ENCODE measurements around the gene ZNF850.
"Not testable (repeated sequence)": the region's sequence is repeated elsewhere in the genome, so short reads cannot be mapped to it uniquely, and the experiment has no call there.

Gene ZNF850

DNA sequence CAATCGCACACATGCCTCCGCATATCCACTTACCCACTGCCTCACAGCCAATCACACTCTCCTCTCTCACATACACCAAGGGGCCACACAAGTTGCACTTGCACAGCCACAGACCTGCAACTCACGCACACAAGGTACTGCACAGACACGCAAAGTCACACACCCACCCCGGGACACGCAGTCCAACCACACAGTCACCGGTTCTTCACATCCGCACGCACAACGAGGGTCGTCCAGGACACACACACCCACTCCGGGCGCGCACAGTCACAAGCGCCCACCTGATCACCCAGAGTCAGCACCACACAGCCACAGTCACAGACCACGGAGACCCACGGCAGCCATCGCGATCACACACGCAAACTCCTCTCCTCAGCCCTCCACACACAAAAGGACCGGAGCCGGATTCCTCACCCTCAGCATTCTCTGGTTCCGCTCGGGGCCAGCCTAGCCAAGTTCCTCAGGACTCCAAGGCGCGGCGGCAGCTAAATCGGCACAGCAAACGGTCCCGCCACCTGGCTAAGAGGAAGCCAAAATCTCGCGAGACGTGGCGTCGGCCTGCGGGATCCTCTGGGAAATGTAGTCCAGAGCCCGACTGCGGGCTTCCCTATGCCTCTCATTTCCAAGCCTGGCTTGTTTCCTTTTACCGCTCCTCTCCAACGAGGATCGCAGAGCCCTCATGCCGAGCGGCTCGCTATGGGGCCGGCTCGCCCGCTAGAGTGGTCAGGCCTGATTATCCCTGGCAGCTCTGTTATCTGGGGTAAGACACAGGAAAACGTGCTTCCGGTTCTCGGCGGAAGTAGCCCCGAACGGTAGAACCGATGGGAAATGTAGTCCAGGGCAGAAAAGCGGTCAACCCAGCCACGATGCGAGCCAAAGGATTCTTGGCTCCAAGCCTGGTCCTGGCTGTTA, at the start of gene ZNF850:
Gene ZNF850, minus strand, starts transcription at position 497 of the 912 bp plus-strand sequence. CDS start 10,201 bp downstream, outside the sequence.
- DNase-seq (ENCODE audit: low read depth, low spot score) = peak; percentile 79
- H3K27ac ChIP-seq = peak within 1 kb of the TSS; percentile 51

DNA sequence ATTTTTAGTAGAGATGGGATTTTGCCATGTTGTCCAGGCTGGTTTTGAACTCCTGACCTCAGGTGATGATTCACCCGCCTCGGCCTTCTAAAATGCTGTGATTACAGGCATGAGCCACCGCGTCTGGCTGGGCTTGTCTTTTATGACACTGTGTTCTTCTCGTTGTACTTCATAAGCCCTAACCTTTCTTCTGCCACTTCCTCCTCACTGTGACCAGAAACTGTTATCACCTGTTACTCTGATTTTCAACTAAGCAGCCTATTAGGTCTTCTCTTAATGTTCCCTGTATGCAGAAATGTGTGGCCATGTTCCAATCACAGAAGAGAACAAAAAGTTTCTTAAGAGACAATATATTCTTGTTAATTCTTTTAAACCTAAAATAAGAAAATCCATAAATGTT, 49.2 kb upstream of the ZNF850 start:
- DNase-seq (ENCODE audit: low read depth, low spot score) = no peak

DNA sequence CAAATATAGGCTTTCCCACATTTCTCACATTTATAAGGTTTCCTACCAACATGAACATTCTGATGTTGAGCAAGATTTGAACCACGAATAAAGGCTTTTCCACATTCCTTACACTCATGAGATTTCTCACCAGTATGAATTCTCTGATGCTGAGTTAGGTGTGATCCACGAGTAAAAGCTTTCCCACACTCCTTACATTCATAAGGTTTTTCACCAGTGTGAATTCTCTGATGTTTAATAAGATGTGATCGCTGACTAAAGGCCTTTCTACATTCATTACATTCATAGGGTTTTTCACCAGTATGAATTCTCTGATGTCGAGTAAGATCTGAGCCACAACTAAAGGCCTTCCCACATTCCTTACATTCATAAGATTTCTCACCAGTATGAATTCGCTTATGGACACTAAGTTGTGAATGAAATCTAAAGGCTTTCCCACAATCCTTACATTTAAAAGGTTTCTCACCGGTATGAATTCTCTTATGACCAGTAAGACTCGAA, 46.6 kb upstream of the ZNF850 start:
- no peak overlapping the region for H3K27ac ChIP-seq
- DNase-seq (ENCODE audit: low read depth, low spot score) = no peak

More for the DNA sequence above, 49.2 kb upstream of the ZNF850 start:
- no peak overlapping the region for H3K27ac ChIP-seq

DNA sequence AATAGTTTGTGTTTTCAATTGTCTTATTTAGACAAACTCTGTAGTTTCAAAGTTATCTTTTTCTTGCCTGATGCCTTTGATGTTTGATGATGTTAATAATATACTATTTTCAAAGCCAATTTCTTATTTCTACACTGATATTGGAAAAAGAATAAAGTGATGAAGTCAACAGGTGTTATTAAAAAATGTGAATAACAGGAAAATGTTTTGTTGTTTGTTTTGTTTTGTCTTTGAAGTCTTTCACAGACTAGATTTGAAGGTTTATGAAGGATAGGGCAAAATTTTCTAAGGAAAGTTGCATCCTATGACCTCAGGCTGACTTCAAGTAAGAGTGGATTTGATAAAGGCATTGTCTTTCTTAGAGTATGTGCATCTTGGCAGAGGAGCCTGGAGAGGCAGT, 34.4 kb upstream of the ZNF850 start:
- H3K27ac ChIP-seq = no peak overlapping the region
- no peak for DNase-seq (ENCODE audit: low read depth, low spot score)

DNA sequence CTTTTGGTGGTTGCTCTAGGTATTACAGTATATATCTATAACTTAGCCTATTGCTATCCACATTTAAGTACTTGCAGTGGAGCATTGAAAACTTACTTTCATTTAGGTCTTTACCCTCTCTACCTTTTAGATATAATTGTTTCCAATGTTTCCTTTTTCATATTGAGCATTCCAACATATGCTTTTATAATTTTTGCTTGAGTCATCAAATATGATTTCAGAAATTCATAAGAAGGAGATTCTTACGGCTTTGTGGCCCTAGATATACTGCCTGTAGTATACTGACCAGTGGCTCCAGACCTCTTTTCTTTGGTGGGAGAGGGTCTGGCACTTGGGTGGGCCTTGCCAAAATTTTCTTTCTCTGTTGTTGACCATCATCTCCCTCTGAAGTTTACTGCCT, 32.8 kb upstream of the ZNF850 start:
- no peak overlapping the region for H3K27ac ChIP-seq
- DNase-seq (ENCODE audit: low read depth, low spot score) = no peak

DNA sequence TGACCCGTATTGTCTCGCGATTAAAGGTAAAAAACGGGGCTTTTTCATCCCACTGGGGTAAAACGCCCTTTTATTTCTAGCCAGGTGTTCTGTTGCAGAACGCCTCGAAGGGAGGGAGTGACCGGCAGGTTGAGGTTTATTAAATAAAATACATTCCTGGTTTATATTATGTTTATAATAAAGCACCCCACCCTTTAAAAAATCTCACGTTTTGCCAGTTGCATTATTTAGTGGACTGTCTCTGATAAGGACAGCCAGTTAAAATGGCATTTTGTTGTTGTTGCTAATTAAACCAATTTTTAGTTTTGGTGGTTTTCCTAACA, 25.1 kb upstream of the ZNF850 start:
- DNase-seq (ENCODE audit: low read depth, low spot score) = no peak
- peak overlapping the region; percentile 64 for H3K27ac ChIP-seq

DNA sequence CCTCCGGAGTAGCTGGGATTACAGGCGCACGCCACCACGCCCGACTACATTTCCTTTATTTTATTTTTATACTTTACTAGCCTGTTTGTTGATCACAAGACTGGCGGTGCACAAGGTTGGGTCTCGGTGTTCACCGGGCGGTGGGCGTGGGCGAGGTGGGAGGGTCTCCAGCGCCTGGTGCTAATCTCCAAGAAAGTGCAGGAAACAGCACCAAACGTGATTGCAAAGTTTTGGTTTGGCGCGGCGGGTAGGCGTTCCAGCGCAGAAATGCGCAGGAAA, 24.0 kb upstream of the ZNF850 start:
- DNase-seq (ENCODE audit: low read depth, low spot score) = no peak
- H3K27ac ChIP-seq = peak overlapping the region; percentile 64

DNA sequence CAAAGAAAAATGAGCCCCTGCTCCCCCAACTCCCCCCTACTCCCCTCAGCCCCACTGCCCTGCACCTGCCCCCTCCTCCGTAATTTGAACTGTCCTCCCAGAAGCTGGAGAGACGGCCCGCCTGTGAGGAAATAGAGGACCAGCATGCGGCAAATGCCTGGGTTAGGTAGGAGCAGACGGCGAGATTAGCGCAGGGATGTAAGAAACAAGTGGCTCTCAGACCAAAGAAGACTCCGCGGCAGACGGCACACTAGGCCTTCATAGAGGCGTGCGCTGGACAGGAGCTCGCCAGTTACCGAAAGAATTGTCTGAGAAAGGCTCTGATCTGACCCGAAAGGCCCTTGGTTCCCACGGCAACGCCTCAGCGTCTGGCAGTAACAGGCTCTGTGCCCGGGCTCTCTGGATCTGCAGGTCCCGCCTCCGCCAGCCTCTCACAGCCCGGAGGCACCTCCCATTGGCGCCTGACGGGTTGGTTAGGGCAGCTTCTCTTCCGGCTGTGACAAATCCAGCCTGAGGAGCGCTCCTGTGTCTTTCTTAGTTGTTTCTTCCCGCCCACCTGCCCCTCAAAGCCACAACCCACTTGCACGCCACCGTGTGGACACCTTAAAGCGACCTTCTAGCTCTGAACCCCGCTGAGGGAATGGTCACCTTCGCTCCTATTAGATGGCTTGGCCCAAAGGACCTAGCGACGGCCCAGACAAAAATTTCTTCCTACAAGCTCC, 19.0 kb upstream of the ZNF850 start:
- H3K27ac ChIP-seq; DNase-seq (ENCODE audit: low read depth, low spot score): not testable (repeated sequence)

DNA sequence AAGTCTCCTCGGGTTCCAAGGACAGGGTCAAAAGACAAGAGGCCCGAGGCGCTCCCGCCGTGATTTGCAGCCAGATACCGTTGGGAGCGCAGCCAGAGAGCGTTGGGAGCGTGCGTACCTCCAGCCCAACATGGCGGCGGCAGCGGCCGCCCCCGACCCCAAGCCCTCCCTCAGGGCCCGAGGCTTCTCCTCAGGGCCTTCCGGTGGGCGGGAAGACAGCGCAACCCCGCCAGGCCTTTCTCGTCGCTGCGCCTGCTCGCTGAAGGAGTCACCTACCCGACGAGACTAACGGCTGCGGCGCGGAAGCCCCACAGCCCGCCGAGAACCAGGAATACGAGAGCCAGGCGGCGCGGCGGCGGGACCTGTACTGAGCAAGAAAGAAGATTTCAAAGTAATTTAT, 3.2 kb upstream of the ZNF850 start:
- no peak overlapping the region for H3K27ac ChIP-seq
- DNase-seq (ENCODE audit: low read depth, low spot score) = no peak

DNA sequence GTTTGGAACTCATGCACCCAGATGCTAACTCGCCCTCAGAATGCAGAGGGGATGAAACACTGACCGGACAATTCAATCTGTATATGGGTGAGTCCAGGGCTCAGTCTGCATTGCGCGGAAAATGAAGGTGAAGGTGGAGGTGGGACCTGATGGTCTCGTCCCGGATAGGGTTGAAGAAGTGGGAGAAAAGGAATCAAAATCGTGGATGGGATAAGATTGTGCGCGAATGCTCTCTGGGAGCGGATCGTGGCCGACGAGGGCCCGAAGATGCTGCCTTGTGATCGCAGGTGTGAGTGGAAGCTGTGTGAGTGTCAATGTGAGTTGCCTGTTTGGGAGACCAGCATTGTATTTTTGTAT, 594 bp upstream of the ZNF850 start:
- no peak for DNase-seq (ENCODE audit: low read depth, low spot score)
- peak overlapping the region; percentile 51 for H3K27ac ChIP-seq

DNA sequence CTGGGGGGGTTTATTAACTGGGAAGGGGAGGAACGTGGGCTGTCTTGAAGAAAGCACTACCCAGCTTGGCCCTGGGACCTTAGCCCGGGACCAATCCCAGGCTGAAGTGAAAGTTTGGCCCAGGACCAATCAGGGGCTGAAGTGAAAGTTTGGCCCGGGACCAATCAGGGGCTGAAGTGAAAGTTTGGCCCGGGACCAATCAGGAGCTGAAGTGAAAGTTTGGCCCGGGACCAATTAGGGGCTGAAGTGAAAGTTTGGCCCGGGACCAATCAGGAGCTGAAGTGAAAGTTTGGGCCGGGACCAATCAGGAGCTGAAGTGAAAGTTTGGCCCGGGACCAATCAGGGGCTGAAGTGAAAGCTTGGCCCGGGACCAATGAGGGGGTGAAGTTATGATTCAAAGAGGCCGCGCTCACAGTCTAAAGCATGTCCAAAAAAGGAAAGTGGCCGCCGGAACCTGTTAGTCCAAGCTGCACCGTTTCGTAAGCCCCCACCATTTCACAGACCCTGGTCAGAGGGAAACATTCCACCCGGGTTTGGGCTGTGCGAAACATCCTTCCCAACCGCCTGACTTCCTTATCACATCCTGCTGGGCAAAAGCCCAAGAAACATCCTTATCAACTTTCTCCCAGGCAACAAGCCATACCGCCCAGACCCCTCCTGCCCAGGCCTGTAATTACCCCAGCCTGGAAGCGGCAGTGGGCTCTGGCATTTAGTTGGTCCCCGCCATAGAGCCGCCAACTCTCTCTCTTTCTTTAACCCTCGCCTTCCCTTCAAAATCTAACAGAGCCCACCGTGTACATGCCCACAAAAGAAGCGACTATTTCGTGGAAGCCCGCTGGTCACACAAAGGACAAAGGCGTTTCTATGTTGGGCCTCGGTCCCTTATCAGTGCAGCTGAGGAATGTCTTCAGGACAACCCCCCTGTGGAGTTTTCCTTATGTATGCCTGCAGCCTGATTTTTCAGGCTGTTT, 1.1 kb downstream of the ZNF850 start:
- H3K27ac ChIP-seq = no peak overlapping the region
- DNase-seq (ENCODE audit: low read depth, low spot score) = peak; percentile 29

DNA sequence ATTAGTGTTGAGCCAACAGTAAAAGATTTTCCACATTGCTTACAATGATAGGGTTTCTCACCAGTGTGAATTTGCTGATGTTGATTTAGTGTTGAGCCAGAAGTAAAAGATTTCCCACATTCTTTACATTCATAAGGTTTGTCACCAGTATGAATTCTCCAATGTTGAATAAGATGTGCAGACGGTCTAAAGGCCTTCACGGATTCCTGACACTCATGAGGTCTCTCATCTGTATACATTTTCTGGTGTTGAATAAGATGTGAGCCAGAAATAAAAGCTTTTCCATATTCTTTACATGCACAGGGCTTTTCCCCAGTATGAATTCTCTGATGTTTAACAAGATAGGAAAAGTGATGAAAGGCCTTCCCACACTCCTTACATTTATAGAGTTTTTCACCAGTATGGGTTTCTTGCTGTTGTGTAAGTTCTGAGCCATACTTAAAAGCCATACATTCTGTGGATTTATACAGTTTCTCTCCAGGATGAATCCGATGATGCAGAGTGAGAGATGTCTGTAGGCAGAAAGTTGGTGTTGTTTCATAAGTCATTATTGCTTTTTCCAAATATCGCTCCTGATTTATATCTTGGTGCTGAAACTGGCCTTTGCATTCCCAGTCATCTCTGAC, 22.4 kb downstream of the ZNF850 start:
- H3K27ac ChIP-seq = no peak overlapping the region
- no peak for DNase-seq (ENCODE audit: low read depth, low spot score)

DNA sequence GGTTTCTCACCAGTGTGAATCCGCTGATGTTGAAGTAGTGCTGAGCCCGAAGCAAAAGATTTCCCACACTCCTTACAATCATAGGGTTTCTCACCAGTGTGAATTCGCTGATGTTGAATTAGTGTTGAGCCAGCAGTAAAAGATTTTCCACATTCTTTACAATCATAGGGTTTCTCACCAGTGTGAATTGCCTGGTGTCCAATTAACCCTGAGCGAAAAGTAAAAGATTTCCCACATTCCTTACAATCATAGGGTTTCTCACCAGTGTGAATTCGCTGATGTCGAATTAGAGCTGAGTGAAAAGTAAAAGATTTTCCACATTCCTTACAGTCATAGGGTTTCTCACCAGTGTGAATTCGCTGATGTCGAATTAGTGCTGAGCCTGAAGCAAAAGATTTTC, 23.0 kb downstream of the ZNF850 start:
- not testable (repeated sequence) for DNase-seq (ENCODE audit: low read depth, low spot score)

DNA sequence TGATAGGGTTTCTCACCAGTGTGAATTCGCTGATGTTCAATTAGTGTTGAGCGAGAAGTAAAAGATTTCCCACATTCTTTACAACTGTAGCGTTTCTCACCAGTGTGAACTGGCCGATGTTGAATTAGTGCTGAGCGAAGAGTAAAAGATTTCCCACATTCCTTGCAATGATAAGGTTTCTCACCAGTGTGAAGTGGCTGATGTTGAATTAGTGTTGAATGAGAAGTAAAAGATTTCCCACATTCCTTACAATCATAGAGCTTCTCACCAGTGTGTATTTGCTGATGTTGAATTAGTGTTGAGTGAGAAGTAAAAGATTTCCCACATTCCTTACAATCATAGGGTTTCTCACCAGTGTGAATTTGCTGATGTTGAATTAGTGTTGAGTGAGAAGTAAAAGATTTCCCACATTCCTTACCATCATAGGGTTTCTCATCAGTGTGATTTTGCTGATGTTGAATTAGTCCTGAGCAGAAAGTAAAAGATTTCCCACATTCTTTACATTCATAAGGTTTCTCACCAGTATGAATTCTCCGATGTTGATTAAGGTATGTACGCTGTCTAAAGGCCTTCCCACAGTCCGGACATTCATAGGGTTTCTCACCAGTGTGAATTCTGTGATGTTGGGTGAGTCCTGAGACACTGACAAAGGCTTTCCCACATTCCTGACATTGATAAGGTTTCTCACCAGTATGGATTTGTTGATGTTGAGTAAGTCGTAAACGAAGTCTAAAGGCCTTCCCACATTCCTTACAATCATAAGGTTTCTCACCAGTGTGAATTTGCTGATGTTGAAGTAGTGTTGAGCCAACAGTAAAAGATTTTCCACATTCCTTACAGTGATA, 24.0 kb downstream of the ZNF850 start:
- no peak overlapping the region for H3K27ac ChIP-seq
- no peak for DNase-seq (ENCODE audit: low read depth, low spot score)

More for the DNA sequence above, 23.0 kb downstream of the ZNF850 start:
- H3K27ac ChIP-seq = not testable (repeated sequence)

DNA sequence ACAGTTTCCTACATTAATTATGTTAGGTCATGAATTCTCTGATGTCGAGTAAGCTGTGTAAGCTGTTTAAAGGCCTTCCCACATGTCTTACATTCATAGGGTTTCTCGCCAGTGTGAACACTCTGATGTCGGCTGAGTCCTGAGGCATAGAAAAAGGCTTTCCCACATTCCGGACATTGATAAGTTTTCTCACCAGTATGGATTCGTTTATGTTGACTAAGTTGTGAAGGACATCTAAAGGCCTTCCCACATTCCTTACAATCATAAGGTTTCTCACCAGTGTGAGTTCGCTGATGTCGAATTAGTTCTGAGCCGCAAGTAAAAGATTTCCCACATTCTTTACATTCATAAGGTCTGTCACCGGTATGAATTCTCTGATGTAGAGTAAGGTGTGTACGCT, 24.9 kb downstream of the ZNF850 start:
- no peak for DNase-seq (ENCODE audit: low read depth, low spot score)
- no peak overlapping the region for H3K27ac ChIP-seq

DNA sequence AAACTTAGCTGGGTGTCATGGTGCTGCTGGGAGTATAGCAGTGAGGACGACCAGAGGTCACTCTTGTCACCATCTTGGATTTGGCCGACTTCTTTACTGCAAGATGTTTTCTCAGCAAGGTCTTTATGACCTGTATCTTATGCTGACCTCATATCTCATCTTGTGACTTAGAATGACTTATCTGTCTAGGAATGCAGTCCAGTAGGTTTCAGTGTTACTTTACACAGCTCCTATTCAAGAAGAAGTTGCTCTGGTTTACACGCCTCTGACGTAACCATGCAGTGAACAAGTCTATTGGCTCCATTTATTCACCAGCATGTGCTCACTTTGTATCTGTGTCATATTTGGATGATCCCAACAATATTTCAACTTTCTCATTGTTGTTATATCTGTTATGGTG, 26.7 kb downstream of the ZNF850 start:
- DNase-seq (ENCODE audit: low read depth, low spot score) = peak; percentile 34
- no peak overlapping the region for H3K27ac ChIP-seq

DNA sequence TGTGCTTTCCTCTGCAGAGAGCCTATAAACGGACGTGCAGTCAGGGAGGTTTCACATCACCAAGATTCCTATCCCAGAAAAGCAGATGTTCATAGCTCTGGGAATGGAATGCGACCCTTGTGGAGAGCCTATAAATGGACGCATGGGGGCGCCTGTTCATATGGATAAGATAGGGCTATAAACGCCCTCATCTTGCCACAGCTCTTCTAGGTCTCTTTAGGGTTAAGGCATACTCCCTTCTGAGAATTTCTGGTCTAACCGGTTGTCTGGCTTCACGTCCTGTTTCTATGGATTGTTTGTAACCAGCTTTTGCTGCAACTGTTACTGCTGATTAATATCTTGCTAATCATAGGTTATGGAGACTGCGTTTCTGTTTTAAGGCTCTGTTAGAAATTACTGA, 36.4 kb downstream of the ZNF850 start:
- not testable (repeated sequence) for H3K27ac ChIP-seq; DNase-seq (ENCODE audit: low read depth, low spot score)

DNA sequence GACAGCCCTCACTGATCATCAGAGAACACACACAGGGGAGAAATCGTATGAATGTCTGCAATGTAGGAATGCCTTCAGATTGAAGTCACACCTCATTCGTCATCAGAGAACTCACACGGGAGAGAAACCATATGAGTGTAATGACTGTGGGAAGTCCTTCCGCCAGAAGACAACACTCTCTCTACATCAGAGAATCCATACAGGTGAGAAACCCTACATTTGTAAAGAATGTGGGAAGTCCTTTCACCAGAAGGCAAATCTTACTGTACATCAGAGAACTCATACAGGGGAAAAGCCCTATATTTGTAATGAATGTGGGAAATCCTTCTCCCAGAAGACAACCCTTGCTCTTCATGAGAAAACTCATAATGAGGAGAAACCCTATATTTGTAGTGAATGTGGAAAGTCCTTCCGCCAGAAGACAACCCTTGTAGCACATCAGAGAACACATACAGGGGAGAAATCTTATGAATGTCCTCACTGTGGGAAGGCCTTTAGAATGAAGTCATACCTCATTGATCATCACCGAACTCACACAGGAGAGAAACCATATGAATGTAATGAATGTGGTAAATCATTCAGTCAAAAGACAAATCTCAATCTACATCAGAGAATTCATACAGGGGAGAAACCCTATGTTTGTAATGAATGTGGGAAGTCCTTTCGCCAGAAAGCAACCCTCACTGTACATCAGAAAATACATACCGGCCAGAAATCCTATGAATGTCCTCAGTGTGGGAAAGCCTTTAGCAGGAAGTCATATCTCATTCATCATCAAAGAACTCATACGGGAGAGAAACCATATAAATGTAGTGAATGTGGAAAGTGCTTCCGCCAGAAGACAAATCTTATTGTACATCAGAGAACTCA, 52.7 kb downstream of the ZNF850 start:
- no peak overlapping the region for H3K27ac ChIP-seq
- DNase-seq (ENCODE audit: low read depth, low spot score) = no peak
